ENCODE results near the gene LCTL. TPM values are rescaled to one million over a fixed set of nuclear protein-coding genes. Genes with fewer than 3 reads are reported as not detected.

Gene LCTL
- total and polyA plus RNA-seq, 8 donors, result 0.26 to 0.56 (median 0.43) TPM; not detected in 1

DNA sequence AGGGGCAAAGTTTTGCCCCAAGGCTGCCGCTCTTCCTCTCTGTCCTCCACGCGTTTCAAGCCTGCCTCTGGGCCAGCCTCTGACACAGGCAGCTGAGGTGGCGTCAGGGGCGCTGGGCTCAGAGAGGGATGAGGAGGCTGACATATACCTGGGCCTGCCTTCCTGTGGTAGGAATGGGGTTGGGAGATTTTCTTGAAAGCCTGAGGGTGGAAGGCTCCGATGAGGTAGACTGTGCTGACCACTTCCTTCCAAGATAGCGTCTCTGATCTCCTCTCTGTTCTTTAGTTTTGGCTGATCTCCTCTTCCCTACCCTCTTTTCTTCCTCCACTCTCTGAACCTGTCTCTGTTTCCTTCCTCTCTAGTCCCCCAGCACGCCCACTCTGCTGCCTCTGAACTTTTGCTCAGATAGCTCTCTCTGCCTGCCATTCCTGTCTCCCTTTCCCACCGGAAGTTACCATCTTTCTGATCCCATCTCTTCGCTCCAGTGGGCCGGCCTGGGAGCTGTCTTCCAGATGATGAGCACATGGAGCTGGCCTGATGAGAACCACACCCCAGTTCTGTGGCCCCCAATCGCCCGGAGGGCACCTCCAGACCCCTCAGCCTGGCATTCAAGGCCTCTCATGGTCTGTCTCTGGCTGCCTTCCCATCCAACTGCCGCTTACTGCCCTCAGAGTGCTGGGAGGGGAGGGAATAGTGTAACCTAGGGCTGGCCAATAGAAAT is 32.5 kb upstream of the LCTL start:
- Histone ChIP-seq H3K27me3 (no peaks in the 10 kb centered on the region), H3K4me3 (no peak overlapping the region), H3K27ac (no peak overlapping the region), H3K9me3 (no peaks in the 10 kb centered on the region), H3K4me1 (no peaks in the 10 kb centered on the region), H3K36me3 (no peaks in the 10 kb centered on the region)
- ATAC-seq, result no peak
- intact Hi-C loops (cut with DNase I), result no loop called here
- TF ChIP-seq CTCF (IDR thresholded peaks at IDR 0.05), result no peak
- no peak for DNase-seq

GRCh38 chr15:66595931-66596545 is 30.2 kb upstream of the LCTL start:
- ATAC-seq (no peak), DNase-seq (no peak)
- no peaks in the 10 kb centered on the region for H3K36me3 ChIP-seq
- intact Hi-C loops (cut with DNase I), result no loop called here
- H3K4me3 ChIP-seq, result no peak overlapping the region
- no peaks in the 10 kb centered on the region for H3K27me3 ChIP-seq
- no peak overlapping the region for H3K27ac ChIP-seq
- no peaks in the 10 kb centered on the region for H3K9me3 ChIP-seq
- no peaks in the 10 kb centered on the region for H3K4me1 ChIP-seq
- no peak for TF ChIP-seq CTCF (IDR thresholded peaks at IDR 0.05)

GRCh38 chr15:66595332-66595731 is 29.5 kb upstream of the LCTL start:
- Histone ChIP-seq H3K4me3 (no peak overlapping the region), H3K27ac (no peak overlapping the region), H3K4me1 (no peaks in the 10 kb centered on the region), H3K9me3 (no peaks in the 10 kb centered on the region), H3K36me3 (no peaks in the 10 kb centered on the region), H3K27me3 (no peaks in the 10 kb centered on the region)
- intact Hi-C loops (cut with DNase I), result no loop called here
- DNase-seq (no peak), ATAC-seq (no peak)
- no peak for TF ChIP-seq CTCF (IDR thresholded peaks at IDR 0.05)

GRCh38 chr15:66594836-66595235 is 29.0 kb upstream of the LCTL start:
- Histone ChIP-seq H3K4me3 (no peak overlapping the region), H3K27me3 (no peaks in the 10 kb centered on the region), H3K27ac (no peak overlapping the region), H3K4me1 (no peaks in the 10 kb centered on the region), H3K9me3 (no peaks in the 10 kb centered on the region), H3K36me3 (no peaks in the 10 kb centered on the region)
- TF ChIP-seq CTCF (IDR thresholded peaks at IDR 0.05), result no peak
- no peak for ATAC-seq
- DNase-seq, result no peak
- intact Hi-C loops (cut with DNase I), result no loop called here

GRCh38 chr15:66594344-66594743 is 28.5 kb upstream of the LCTL start:
- Histone ChIP-seq H3K36me3 (no peaks in the 10 kb centered on the region), H3K4me3 (no peak overlapping the region), H3K4me1 (no peaks in the 10 kb centered on the region), H3K9me3 (no peaks in the 10 kb centered on the region), H3K27ac (no peak overlapping the region), H3K27me3 (no peaks in the 10 kb centered on the region)
- no peak for TF ChIP-seq CTCF (IDR thresholded peaks at IDR 0.05)
- DNase-seq (no peak), ATAC-seq (peak; percentile 25)
- intact Hi-C loops (cut with DNase I), result no loop called here

All from left lung (tissue), 10 donors.